RWPE2 (cell line): ENCODE data around the gene ZC3H18.

Source experiments
- ATAC-seq: fragments of 200-7000 bp; cut with Tn5 transposase; 3 replicates; pipeline ENCODE4 v1.9.1; 2021; ENCODE audit warnings: low read depth
- DNase-seq: peaks from one replicate; pipeline ENCODE4 v3.0.0-alpha.2; 2020; ENCODE audit warnings: low spot score
- H3K27ac ChIP-seq: fragments of 450-650 bp; 2 replicates; pipeline ENCODE4 v1.5.1; 2017; ENCODE audit warnings: mild to moderate bottlenecking; ENCODE audit not compliant: poor library complexity, severe bottlenecking
- H3K27me3 ChIP-seq: fragments of 250-450 bp; sonication (Bioruptor Pico); 2 replicates; pipeline ENCODE4 v1.5.1; 2021; ENCODE audit warnings: mild to moderate bottlenecking, moderate library complexity; ENCODE audit not compliant: insufficient read depth, poor library complexity, severe bottlenecking
- H3K36me3 ChIP-seq: fragments of 250-450 bp; sonication (Bioruptor Pico); 2 replicates; pipeline ENCODE4 v1.5.1; 2020; ENCODE audit warnings: low read depth, mild to moderate bottlenecking, moderate library complexity
- H3K4me1 ChIP-seq: fragments of 250-450 bp; sonication (Bioruptor Pico); 2 replicates; pipeline ENCODE4 v1.5.1; 2021; ENCODE audit warnings: mild to moderate bottlenecking, moderate library complexity; ENCODE audit not compliant: insufficient read depth, poor library complexity, severe bottlenecking
- H3K4me3 ChIP-seq: fragments of 250-450 bp; sonication (Bioruptor Pico); 2 replicates; pipeline ENCODE4 v1.5.1; 2021; ENCODE audit warnings: mild to moderate bottlenecking, moderate library complexity; ENCODE audit not compliant: severe bottlenecking
- H3K9me3 ChIP-seq: fragments of 250-450 bp; sonication (Bioruptor Pico); 2 replicates; pipeline ENCODE4 v1.5.1; 2021; ENCODE audit warnings: mild to moderate bottlenecking, moderate library complexity; ENCODE audit not compliant: severe bottlenecking
- TF ChIP-seq, protein P1 (sequence below): fragments of 450-650 bp; IDR thresholded peaks from one replicate; pipeline ENCODE4 v1.5.1; 2017; ENCODE audit warnings: mild to moderate bottlenecking, moderate library complexity; ENCODE audit not compliant: poor library complexity, severe bottlenecking

Gene ZC3H18

DNA sequence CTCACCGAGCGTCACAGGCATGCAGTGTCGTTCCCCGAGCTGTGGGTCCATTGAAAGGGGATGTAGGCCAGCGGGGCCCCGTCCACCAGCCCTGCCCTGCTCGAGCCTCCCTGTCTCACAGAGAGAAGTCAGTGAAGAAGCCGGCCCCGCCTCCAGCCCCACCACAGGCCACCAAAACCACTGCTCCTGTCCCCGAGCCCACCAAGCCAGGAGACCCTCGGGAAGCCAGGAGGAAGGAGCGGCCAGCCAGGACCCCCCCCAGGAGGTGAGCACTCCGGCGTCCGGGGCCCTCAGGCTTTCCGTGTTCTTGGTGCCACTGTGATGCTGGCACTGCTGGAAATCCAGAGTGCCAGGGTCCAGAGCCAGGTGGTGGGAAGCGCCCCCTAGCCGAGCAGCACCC lies 54.3 kb downstream of the ZC3H18 start:
- peaks cover 82% of the 10 kb centered on the region for H3K36me3 ChIP-seq
- no peaks in the 10 kb centered on the region for H3K9me3 ChIP-seq
- TF ChIP-seq, protein P1, sequence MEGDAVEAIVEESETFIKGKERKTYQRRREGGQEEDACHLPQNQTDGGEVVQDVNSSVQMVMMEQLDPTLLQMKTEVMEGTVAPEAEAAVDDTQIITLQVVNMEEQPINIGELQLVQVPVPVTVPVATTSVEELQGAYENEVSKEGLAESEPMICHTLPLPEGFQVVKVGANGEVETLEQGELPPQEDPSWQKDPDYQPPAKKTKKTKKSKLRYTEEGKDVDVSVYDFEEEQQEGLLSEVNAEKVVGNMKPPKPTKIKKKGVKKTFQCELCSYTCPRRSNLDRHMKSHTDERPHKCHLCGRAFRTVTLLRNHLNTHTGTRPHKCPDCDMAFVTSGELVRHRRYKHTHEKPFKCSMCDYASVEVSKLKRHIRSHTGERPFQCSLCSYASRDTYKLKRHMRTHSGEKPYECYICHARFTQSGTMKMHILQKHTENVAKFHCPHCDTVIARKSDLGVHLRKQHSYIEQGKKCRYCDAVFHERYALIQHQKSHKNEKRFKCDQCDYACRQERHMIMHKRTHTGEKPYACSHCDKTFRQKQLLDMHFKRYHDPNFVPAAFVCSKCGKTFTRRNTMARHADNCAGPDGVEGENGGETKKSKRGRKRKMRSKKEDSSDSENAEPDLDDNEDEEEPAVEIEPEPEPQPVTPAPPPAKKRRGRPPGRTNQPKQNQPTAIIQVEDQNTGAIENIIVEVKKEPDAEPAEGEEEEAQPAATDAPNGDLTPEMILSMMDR, result no peak
- DNase-seq (no peak), ATAC-seq (no peak)
- H3K27ac ChIP-seq, result no peak overlapping the region
- no peaks in the 10 kb centered on the region for H3K4me1 ChIP-seq
- H3K27me3 ChIP-seq, result no peaks in the 10 kb centered on the region
- no peak overlapping the region for H3K4me3 ChIP-seq

DNA sequence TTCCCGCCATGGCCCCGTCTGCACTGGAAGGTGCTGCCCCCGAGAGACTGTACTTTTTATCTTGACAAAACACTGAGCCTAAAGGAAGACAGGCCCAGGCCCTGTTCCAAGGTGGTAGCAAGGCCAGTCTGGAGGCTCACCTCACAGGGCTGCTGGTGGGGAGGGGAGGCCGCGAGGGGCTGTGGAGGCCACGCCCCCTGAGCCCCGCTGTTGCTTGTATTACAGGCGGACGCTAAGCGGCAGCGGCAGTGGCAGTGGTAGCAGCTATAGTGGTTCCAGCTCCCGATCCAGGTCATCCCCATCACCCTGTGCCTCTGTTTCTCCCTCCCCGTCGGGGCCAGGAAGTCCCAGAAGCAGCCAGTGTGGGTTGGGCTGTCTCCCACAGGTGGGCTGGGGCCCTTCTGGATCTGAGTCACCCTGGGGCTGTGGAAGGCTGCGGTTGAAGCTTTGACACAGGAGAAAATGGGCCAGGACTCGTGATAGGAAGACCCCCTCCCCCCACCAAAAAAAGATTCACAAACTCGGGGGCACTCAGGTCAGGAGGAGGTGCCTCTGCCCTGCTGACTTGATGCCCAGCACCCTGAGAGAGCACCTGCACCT lies 54.9 kb downstream of the ZC3H18 start:
- no peak overlapping the region for H3K27ac ChIP-seq
- H3K4me3 ChIP-seq, result no peak overlapping the region
- H3K36me3 ChIP-seq, result peaks cover 88% of the 10 kb centered on the region
- H3K9me3 ChIP-seq, result no peaks in the 10 kb centered on the region
- ATAC-seq, result no peak
- no peaks in the 10 kb centered on the region for H3K4me1 ChIP-seq
- H3K27me3 ChIP-seq, result no peaks in the 10 kb centered on the region
- TF ChIP-seq, protein P1, result no peak
- no peak for DNase-seq

DNA sequence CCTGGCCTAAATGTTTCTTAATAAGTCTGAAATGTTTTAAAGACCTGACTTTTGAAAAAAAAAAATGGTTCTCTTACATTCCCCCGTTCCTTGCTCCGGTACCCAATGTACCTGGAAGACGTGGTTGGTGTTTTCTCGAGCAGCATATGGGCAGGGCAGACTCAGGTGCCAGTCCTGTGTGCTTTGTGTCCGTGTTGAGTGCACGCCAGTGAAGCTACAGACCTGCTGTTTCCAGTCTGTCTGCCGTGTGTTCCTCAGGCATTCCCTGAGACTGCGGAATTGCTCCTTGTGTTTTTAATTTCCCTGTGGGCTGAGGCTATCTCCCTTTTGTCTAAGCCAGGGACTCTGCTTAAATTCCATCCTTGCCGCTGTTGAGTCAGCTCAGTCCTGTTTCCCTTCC lies 56.4 kb downstream of the ZC3H18 start:
- no peaks in the 10 kb centered on the region for H3K27me3 ChIP-seq
- H3K36me3 ChIP-seq, result peaks cover 95% of the 10 kb centered on the region
- H3K4me1 ChIP-seq, result no peaks in the 10 kb centered on the region
- H3K4me3 ChIP-seq, result no peak overlapping the region
- ATAC-seq, result no peak
- no peak for DNase-seq
- no peaks in the 10 kb centered on the region for H3K9me3 ChIP-seq
- TF ChIP-seq, protein P1, result no peak
- no peak overlapping the region for H3K27ac ChIP-seq

DNA sequence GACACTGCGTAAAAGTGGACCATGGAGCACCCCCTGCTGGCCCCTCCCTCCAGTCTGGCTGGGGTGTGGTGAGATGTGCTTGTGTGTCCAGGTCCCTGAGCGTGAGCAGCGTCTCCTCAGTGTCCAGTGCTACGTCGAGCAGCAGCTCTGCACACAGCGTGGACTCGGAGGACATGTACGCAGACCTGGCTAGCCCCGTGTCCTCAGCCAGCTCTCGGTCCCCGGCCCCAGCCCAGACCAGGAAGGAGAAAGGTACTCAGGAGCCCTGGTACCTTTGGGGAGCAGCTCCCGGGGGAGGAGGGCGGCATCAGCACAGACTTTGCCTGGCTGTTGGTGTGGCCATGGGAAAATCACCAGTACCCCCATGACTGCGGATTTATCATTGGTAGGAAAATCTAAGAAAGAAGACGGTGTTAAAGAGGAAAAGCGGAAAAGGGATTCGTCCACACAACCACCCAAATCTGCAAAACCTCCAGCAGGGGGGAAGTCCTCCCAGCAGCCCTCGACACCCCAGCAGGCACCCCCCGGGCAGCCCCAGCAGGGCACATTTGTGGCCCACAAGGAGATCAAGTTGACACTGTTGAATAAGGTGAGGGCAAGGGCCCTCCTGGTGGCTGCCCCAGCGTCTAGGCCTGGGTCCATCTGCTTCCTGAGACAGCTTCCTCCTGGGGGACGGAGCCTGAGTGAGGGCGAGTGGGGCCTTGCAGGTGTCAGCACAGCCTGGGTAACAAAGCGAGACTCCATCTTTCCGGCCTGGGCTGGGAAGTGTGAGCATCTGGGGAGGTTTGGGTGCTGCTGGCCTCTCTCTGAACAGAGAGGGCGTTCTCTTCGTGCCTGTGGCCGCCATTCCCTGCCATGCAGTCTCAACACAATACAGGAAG lies 57.6 kb downstream of the ZC3H18 start:
- TF ChIP-seq, protein P1, result no peak
- peaks cover 84% of the 10 kb centered on the region for H3K36me3 ChIP-seq

More for the DNA sequence above, 57.6 kb downstream of the ZC3H18 start:
- H3K9me3 ChIP-seq, result no peaks in the 10 kb centered on the region
- no peak overlapping the region for H3K4me3 ChIP-seq
- H3K27ac ChIP-seq, result no peak overlapping the region
- DNase-seq (no peak), ATAC-seq (no peak)
- H3K27me3 ChIP-seq, result no peaks in the 10 kb centered on the region
- no peaks in the 10 kb centered on the region for H3K4me1 ChIP-seq
